ENCODE measurements around the gene SV2C.

SV2C gene

DNA sequence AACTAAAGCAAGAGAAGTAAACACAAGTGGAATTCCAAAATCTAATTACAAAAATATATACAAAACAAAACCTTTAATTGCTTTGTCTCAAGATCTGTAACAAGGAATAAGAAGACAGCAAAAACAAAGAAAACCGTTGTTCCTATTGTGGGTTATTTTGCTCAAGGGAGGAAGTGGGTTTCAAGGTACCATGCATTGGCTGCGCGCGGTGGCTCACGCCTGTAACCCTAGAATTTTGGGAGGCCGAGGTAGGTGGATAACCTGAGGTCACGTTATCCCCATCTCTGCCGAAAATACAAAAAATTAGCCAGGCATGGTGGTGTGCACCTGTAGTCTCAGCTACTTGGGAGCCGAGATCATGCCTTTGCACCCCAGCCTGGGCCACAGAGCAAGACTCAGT lies 307.8 kb downstream of the SV2C start:
- DNase-seq: no peak
- intact Hi-C loops (cut with DNase I; ENCODE audit: low total_unique reads): no loop called here
- no peaks in the 10 kb centered on the region for H3K27me3 ChIP-seq
- no peak overlapping the region for H3K4me3 ChIP-seq
- TF ChIP-seq, protein P1, sequence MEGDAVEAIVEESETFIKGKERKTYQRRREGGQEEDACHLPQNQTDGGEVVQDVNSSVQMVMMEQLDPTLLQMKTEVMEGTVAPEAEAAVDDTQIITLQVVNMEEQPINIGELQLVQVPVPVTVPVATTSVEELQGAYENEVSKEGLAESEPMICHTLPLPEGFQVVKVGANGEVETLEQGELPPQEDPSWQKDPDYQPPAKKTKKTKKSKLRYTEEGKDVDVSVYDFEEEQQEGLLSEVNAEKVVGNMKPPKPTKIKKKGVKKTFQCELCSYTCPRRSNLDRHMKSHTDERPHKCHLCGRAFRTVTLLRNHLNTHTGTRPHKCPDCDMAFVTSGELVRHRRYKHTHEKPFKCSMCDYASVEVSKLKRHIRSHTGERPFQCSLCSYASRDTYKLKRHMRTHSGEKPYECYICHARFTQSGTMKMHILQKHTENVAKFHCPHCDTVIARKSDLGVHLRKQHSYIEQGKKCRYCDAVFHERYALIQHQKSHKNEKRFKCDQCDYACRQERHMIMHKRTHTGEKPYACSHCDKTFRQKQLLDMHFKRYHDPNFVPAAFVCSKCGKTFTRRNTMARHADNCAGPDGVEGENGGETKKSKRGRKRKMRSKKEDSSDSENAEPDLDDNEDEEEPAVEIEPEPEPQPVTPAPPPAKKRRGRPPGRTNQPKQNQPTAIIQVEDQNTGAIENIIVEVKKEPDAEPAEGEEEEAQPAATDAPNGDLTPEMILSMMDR (IDR thresholded peaks at IDR 0.05): no peak
- H3K9me3 ChIP-seq: no peaks in the 10 kb centered on the region
- H3K4me1 ChIP-seq: no peaks in the 10 kb centered on the region
- no peak overlapping the region for H3K27ac ChIP-seq
- H3K36me3 ChIP-seq: no peaks in the 10 kb centered on the region

DNA sequence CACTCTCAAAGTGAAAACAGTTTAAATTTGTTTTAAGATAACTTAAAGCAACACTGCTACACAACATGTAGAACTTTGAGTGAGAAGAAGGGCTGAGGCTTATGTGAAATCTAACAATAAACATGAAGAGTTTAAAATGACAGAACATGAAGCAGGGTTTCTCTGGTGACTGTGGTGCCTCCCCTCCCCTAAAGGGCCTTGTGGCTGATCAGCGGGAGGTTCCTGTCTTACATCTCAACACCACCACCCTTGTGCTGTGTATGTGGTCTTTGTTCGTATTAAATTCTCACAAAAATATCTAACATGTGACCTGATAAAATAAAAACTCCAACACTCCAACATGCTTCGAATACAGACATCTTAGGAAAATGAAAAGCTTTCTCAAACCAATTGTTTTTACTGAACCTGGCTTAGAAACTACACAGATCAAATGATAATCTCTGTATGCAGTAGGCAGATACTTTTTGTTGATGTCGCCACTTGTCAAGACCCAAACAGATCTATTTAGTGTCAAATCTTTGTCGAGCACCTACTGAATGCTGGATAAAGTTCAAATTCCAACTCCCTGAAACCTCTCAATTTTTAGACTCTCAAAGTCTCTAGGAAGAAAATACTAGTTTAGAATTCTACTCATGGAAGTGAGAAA lies 310.0 kb downstream of the SV2C start:
- Histone ChIP-seq H3K36me3 (no peaks in the 10 kb centered on the region), H3K9me3 (no peaks in the 10 kb centered on the region), H3K4me1 (no peaks in the 10 kb centered on the region), H3K27ac (no peak overlapping the region), H3K27me3 (no peaks in the 10 kb centered on the region), H3K4me3 (no peak overlapping the region)
- no peak for DNase-seq
- TF ChIP-seq, protein P1 (IDR thresholded peaks at IDR 0.05): no peak
- intact Hi-C loops (cut with DNase I; ENCODE audit: low total_unique reads): no loop called here

DNA sequence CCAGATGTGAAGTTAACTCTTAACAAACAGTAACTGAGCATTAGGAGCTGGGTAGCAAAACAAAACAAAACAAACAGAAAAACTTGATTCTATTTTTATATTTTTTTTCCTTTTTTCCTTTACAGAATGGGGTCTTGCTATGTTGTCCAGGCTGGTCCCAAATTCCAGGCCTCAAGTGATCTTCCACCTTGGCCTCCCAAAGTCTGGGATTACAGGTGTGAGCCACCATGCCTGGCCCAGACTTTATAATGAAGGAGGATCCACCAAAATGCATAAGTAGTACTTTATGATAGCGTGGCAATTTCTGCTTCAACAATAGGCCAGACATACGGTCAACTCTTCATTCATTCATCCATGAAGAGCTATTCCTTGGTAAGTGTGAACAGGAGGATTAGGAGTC lies 314.0 kb downstream of the SV2C start:
- intact Hi-C loops (cut with DNase I; ENCODE audit: low total_unique reads): no loop called here
- no peaks in the 10 kb centered on the region for H3K36me3 ChIP-seq
- peaks cover 0 to 12% of the 10 kb centered on the region in 2 donors for H3K27me3 ChIP-seq
- no peaks in the 10 kb centered on the region for H3K9me3 ChIP-seq
- H3K4me1 ChIP-seq: peaks cover 0 to 4% (median under 1%) of the 10 kb centered on the region in 4 donors
- TF ChIP-seq, protein P1 (IDR thresholded peaks at IDR 0.05): no peak
- no peak for DNase-seq
- no peak overlapping the region for H3K4me3 ChIP-seq
- H3K27ac ChIP-seq: no peak overlapping the region

DNA sequence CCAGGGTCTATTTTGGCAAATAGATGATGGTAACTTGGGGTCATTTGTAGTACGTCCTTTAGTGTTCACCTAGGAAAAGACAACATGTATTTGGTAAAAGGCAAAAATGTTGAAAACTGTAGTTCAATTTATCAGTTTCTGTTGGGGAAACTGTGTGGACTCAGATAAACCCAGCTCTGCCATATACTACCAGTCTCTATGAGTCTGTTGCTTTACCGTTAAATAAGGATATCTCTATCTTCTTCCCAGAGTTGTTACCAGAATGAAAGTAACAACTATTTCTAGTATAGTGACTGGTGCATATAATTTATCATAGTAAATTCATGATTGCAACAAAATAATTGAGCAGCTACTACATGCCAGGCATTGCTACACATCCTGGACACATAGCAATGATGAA lies 316.1 kb downstream of the SV2C start:
- intact Hi-C loops (cut with DNase I; ENCODE audit: low total_unique reads): no loop called here
- H3K27me3 ChIP-seq: peaks cover 0 to 31% of the 10 kb centered on the region in 2 donors
- H3K27ac ChIP-seq: no peak overlapping the region
- H3K9me3 ChIP-seq: no peaks in the 10 kb centered on the region
- no peak for DNase-seq
- H3K4me1 ChIP-seq: peaks cover 0 to 22% (median 10%) of the 10 kb centered on the region in 4 donors
- TF ChIP-seq, protein P1 (IDR thresholded peaks at IDR 0.05): no peak
- H3K4me3 ChIP-seq: no peak overlapping the region
- no peaks in the 10 kb centered on the region for H3K36me3 ChIP-seq

DNA sequence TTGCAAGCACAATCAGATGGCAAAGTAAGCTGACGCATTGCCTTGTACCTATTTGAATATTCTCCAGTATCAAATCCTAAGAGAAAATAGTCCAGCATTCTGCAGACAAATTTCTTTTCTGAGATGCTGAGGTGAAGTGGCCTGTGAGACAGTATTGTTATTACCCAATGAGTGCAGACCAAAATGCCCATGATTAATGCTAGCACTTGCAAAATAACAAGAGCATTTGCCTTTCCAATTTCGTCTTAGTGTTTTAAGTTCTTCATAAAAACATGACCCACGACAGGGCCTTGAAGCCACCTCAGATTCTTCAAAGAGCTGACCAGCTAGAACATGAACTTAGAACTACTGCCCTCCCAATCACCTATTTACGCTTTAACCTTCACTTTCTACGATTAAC lies 317.3 kb downstream of the SV2C start:
- Histone ChIP-seq H3K4me1 (peaks cover 0 to 22% (median 11%) of the 10 kb centered on the region in 4 donors), H3K4me3 (no peak overlapping the region), H3K27me3 (peaks cover 0 to 34% of the 10 kb centered on the region in 2 donors), H3K9me3 (no peaks in the 10 kb centered on the region), H3K36me3 (no peaks in the 10 kb centered on the region), H3K27ac (no peak overlapping the region)
- TF ChIP-seq, protein P1 (IDR thresholded peaks at IDR 0.05): no peak
- no peak for DNase-seq
- intact Hi-C loops (cut with DNase I; ENCODE audit: low total_unique reads): no loop called here
